Measurements from ENCODE around the gene BCAS1.

BCAS1 gene

DNA sequence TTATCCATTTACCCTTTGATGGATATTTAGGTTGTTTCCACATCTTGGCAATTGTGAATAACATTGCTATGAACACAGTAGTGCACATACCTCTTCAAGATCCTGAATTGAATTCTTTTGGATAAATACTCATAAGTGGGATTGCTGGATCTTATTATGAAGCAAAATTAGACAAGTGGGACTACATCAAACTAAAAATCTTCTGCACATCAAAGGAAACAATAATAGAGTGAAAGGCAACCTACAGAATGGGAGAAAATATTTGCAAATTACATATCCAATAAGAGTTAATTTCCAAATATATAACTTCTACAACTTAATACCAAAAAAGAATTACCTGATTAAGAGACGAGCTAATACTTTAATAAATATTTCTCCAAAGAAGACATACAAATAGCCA is 38.4 kb upstream of the BCAS1 start:
- Histone ChIP-seq H3K36me3 (ENCODE audit: control insufficient read depth, insufficient read depth, low read length) (no peaks in the 10 kb centered on the region), H3K27me3 (replicated peaks; ENCODE audit: control insufficient read depth, insufficient read depth, low read length) (no peaks in the 10 kb centered on the region), H3K4me3 (replicated peaks; ENCODE audit: low read depth, low read length) (no peak overlapping the region)
- DNase-seq (ENCODE audit: extremely low read depth, insufficient read length) = no peak
- TF ChIP-seq, protein P1, sequence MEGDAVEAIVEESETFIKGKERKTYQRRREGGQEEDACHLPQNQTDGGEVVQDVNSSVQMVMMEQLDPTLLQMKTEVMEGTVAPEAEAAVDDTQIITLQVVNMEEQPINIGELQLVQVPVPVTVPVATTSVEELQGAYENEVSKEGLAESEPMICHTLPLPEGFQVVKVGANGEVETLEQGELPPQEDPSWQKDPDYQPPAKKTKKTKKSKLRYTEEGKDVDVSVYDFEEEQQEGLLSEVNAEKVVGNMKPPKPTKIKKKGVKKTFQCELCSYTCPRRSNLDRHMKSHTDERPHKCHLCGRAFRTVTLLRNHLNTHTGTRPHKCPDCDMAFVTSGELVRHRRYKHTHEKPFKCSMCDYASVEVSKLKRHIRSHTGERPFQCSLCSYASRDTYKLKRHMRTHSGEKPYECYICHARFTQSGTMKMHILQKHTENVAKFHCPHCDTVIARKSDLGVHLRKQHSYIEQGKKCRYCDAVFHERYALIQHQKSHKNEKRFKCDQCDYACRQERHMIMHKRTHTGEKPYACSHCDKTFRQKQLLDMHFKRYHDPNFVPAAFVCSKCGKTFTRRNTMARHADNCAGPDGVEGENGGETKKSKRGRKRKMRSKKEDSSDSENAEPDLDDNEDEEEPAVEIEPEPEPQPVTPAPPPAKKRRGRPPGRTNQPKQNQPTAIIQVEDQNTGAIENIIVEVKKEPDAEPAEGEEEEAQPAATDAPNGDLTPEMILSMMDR (IDR thresholded peaks at IDR 0.05; ENCODE audit: insufficient read depth, low read length, poor library complexity, severe bottlenecking) = no peak

DNA sequence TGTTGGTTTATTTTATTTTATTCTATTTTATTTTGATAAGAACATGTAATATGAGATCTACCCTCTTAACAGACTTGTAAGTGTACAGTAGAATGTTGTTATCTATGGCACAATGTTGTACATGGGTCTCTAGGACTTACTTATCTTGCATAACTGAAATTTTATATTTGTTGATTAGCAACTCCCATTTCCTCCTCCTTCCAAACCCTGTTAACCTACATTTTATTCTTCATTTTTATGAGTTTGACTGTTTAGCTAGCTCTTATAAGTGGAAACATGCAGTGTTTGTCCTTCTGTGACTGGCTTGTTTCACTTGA is 37.9 kb upstream of the BCAS1 start:
- no peak overlapping the region for H3K4me3 ChIP-seq (replicated peaks; ENCODE audit: low read depth, low read length)
- TF ChIP-seq, protein P1 (IDR thresholded peaks at IDR 0.05; ENCODE audit: insufficient read depth, low read length, poor library complexity, severe bottlenecking) = no peak
- DNase-seq (ENCODE audit: extremely low read depth, insufficient read length) = no peak

DNA sequence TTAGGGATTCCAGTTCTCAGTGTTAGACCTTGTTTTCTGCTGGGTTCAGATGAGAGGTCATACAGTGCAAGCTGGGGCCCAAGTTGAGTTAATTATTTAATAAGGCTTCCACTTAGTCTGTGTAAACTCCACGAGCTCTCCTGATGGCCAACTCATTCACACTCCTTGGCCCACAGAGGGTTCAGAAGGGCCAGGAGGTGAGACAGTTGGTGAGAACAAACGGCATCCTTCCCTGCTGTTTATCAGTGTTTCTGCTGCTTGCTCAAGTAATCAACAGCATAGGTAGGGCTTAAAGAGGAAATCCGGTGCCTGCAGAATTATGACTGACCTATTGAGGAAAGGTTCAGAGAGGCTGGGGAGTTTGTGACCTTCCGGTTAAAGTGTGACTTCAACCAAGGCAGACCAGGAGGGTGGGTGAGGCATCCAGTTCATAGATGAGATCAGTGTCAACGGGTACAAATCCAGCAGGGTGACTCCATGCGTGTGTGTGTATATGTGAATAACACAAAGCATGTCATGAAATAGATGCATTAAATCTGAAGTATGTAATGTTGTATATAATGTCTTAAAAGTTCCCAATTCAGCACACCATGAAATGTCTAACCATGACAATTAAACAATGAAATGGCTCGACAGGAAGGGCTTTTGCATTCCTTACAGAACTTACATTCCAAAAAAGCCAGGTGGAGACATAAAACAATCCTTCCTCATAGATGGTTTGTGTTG is 37.4 kb upstream of the BCAS1 start:
- DNase-seq (ENCODE audit: extremely low read depth, insufficient read length) = no peak
- TF ChIP-seq, protein P1 (IDR thresholded peaks at IDR 0.05; ENCODE audit: insufficient read depth, low read length, poor library complexity, severe bottlenecking) = no peak
- H3K4me3 ChIP-seq (replicated peaks; ENCODE audit: low read depth, low read length) = no peak overlapping the region
- H3K27me3 ChIP-seq (replicated peaks; ENCODE audit: control insufficient read depth, insufficient read depth, low read length) = no peaks in the 10 kb centered on the region
- H3K36me3 ChIP-seq (ENCODE audit: control insufficient read depth, insufficient read depth, low read length) = no peaks in the 10 kb centered on the region

More for the DNA sequence above, 37.9 kb upstream of the BCAS1 start:
- Histone ChIP-seq H3K36me3 (ENCODE audit: control insufficient read depth, insufficient read depth, low read length) (no peaks in the 10 kb centered on the region), H3K27me3 (replicated peaks; ENCODE audit: control insufficient read depth, insufficient read depth, low read length) (no peaks in the 10 kb centered on the region)

DNA sequence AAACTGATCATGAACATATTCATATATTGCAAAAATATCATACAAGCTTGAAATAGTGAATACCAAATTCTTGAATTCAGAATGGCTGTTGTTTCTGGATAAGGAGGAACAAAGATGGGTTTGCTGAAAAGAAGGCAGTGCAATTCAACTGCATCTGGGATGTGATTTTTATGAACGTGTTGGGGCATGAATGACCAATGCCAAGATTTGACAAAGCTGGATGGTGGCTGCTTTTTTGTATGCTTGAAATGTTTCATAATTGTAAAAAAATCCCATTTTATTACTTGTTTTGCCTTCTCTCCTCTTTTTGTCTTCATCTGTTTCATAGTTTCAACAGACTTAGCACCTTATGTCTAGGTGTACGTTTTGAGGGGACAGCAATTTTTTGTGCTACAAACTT is 36.8 kb upstream of the BCAS1 start:
- no peaks in the 10 kb centered on the region for H3K36me3 ChIP-seq (ENCODE audit: control insufficient read depth, insufficient read depth, low read length)
- DNase-seq (ENCODE audit: extremely low read depth, insufficient read length) = no peak
- no peaks in the 10 kb centered on the region for H3K27me3 ChIP-seq (replicated peaks; ENCODE audit: control insufficient read depth, insufficient read depth, low read length)
- TF ChIP-seq, protein P1 (IDR thresholded peaks at IDR 0.05; ENCODE audit: insufficient read depth, low read length, poor library complexity, severe bottlenecking) = no peak
- no peak overlapping the region for H3K4me3 ChIP-seq (replicated peaks; ENCODE audit: low read depth, low read length)

DNA sequence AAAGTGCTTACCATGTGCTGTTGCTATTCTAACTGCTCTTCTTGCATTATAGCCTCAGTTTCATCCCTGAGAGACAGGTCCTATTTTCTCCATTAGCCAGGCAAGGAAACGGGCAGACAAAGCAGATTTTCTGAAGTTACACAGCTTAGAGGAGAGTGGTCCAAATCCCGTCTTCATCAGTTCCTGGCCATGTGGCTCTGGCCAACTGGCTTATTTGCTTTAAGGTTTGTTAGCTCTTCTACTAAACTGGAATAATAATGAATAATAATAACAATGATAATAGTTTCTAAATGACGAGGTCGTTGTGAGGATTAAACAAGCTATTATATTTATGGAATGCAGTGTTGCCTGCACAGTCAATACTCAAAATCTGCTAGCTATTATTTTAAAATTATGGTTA is 35.8 kb upstream of the BCAS1 start:
- Histone ChIP-seq H3K27me3 (replicated peaks; ENCODE audit: control insufficient read depth, insufficient read depth, low read length) (no peaks in the 10 kb centered on the region), H3K4me3 (replicated peaks; ENCODE audit: low read depth, low read length) (no peak overlapping the region), H3K36me3 (ENCODE audit: control insufficient read depth, insufficient read depth, low read length) (no peaks in the 10 kb centered on the region)
- DNase-seq (ENCODE audit: extremely low read depth, insufficient read length) = no peak
- TF ChIP-seq, protein P1 (IDR thresholded peaks at IDR 0.05; ENCODE audit: insufficient read depth, low read length, poor library complexity, severe bottlenecking) = no peak

DNA sequence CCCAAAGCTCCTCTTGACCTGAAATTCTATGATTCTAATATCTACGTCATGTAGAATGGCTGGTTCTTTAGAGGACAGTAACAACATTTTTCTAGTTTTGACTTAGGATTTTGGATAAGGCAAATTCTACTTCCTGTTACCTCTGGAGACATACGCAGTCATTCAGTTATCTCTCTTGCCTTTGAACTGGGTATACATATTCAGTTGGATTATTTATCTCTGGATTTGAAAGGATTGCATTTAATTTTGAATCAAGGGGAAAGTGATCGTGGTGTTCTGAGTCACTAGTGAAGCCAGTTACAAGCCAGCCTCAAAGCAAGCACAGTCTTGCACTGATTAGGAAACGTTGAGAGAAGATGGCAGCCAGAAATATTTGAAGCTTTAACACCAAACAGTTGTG is 35.3 kb upstream of the BCAS1 start:
- no peaks in the 10 kb centered on the region for H3K36me3 ChIP-seq (ENCODE audit: control insufficient read depth, insufficient read depth, low read length)
- TF ChIP-seq, protein P1 (IDR thresholded peaks at IDR 0.05; ENCODE audit: insufficient read depth, low read length, poor library complexity, severe bottlenecking) = no peak
- no peak for DNase-seq (ENCODE audit: extremely low read depth, insufficient read length)
- H3K27me3 ChIP-seq (replicated peaks; ENCODE audit: control insufficient read depth, insufficient read depth, low read length) = no peaks in the 10 kb centered on the region
- H3K4me3 ChIP-seq (replicated peaks; ENCODE audit: low read depth, low read length) = no peak overlapping the region
